DOHH2 (cell line): ENCODE measurements around the gene UNC119B.

Source experiments
- CTCF ChIP-seq: fragments of 200-600 bp; sonication (generic); IDR thresholded peaks from one replicate; pipeline ENCODE4 v1.5.1; 2014; ENCODE audit warnings: antibody characterized with exemption, mild to moderate bottlenecking, low read depth, low read length; ENCODE audit not compliant: poor library complexity, severe bottlenecking
- EZH2phosphoT487 ChIP-seq: fragments of 200-600 bp; sonication (generic); IDR thresholded peaks from 2 replicates; pipeline ENCODE4 v1.6.1; 2017; ENCODE audit warnings: borderline replicate concordance, mild to moderate bottlenecking, antibody characterized with exemption, low read length, moderate library complexity, mixed read lengths

- TF ChIP-seq CTCF (no peak), EZH2phosphoT487 (no peak)
Observed at GRCh38 chr12:120760349-120761254, 50.3 kb downstream of the UNC119B start.
